Pons (tissue), 1 donor: ENCODE measurements around the gene CPLX1.
"Not testable (repeated sequence)": the region's sequence is repeated elsewhere in the genome, so short reads cannot be mapped to it uniquely, and the experiment has no call there.

Experiments
- DNase-seq: peaks from one replicate; pipeline ENCODE4 v3.0.0-alpha.2; 2016; ENCODE audit warnings: low spot score

The CPLX1 gene

DNA sequence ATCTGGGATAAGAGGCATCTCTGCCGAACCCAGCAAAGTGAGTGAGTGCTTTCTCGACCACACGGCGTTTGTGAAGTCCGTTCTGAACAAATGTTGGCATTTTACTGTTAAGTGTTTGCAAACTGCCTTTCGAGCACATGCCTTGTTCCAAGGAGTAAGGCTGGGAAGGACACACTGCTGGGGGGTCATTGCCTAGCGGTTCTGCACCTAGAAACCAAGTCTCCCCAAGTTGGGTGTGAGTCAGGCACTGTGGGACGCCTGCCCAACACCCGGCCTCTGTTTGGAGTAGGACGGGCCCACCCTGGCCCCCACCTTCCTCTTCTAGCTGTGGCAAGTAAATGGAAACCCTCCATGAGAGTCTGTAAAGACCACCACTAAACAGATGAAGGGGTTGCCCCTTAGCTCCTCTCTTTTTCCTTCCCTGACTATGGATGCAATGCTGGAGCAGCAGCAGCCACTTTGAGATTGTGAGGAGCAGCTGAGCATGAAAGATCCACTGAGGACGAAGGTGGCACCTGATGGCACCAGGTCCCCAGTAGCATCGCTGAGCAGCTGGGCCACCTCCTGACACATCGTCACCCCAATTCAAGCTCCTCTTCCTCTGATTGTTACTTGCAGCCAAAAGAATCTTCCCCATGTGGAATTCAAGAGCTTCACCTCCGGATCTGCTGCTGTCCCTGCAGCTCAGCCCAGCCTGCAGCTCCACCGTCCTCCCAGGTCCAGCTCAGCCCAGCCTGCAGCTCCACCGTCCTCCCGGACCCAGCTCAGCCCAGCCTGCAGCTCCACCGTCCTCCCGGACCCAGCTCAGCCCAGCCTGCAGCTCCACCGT lies 6.3 kb downstream of the CPLX1 start:
- DNase-seq: no peak

DNA sequence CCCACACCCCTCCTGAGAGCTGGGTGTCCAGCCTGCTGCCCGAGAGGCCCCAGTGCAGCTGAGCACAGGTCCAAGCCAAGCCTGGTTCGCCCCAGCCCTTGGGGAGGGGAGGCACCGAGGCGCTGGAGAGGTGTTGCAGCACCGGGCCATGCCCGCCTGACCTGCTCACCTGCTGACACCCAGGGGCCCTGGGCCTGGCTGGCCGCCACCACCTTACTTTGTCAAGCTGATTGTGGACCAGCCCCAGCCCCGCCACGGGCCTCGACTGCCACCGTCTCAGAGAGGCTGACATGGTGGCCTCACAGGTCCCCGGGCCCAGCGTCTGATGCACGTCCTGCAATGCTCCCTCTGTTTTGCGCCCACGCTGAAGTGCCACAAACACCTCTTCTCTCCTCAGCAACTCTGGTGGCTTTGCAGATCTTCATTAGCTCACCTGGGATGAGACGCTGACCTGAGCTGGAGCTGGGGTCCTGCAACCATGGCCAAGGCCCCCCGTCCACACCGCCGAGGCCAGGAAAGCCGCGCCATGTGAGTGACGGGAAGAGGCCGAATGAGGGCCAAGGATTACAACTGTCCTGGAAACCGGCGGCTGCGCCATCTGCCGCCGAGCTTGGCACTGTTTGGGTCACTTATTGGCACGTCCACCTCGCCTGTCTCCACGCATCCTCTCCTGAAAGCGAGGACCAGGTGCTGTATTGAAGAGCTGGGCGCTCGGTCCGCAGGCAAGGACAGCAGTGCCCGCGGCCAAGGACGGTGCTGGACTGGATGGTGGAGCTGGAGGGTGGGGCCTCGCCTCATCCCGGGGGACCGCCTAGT lies 7.6 kb downstream of the CPLX1 start:
- no peak for DNase-seq

DNA sequence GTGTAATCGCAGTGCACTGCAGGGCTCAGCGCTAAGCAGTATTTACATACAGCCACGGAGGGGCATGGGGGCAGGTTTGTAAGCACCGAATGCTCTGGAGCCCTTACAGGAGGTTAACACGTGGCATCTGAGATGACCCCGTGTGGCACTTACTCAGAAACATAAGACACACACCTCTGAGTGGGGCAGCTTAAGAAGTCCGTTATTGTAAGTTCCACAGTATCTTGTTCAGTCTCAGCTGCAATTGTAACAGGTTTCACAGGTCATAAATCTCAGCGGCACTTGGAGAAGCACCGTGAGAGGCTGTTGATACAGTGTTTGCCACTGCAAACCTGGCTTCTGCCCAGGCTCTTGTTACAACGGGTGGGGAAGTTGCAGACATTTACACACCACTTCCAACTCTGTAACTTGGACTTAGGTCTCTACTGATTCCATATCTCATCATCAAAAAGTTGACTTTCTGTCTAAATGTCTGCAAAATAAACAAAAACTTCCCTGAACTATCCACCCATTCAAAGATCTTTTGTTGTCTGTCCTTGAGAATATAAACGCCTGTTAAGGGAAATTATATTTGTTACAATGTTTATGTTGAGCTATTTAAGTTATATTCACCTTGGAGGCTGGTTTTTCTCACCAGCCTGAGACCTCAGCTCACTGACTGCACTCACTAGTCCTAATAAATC lies 10.3 kb downstream of the CPLX1 start:
- no peak for DNase-seq

DNA sequence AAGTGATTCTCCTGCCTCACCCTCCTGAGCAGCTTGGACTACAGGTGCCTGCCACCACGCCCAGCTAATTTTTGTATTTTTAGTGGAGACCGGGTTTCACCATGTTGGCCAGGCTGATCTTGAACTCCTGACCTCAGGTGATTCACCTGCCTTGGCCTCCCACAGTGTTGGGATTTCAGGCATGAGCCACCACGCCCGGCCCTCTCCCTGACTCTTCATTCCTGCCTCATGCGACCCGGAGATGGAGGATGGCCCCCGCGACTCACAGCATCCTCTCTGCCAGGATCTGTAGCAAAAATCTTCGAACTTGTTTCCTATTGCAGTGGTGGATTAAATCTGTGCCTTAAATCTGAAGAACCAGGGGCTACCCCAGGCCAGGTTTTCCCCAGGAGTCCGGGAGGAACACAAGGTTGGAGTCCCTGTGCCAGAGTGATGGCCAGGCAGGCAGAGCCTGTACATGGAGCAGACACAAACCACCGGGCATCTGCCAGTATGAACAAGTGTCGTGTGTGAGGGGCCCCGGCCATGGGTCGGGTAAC lies 11.5 kb downstream of the CPLX1 start:
- DNase-seq: no peak

DNA sequence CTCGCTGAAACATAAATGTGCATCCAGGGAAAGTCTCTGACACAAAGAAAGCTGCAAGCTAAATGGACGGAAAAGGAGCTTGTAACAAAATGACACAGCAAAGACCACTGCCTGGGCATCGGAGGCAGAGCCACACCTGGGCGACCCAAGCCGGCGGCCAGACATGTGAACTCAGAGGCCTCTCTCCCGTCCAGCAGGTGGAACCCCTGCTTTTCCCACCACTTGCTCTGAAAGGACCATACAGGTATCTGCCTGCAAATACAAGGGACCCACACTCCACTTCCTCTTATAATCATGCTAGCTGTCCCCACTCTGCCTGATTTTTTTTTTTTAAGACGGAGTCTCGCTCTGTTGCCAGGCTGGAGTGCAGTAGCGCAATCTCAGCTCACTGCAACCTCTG lies 12.0 kb downstream of the CPLX1 start:
- no peak for DNase-seq

DNA sequence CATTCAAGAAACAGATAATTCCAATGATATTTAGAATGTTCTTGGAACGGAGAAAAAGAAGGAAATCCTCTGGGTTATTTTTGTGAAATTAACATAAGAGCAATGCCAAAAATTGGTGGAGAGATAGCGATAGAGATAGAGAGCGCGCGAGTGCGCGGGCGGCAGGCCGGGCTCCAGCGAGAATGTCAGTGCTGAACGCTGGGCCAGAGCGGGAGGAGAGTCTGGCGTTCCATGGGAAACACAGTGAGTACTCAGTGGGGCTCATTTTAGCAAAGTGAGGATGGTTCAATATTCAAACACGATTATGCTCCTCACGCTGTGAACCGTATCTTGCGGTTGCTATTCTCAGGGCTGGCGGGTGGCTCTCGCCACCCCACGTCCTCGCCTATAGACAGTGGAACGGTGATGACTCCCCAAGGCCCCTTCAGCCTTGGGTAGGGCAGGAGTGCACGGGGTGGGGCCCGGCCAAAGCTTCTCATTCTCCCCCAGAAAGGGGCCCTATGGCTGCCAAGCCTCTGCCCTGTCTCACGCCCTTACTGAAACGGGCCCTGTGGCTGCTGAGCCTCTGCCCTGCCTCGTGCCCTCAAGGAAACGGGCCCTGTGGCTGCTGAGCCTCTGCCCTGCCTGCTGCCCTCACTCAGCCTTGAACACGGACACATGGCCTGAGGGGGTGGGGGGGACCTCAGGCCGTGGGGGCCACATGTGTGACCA lies 16.9 kb downstream of the CPLX1 start:
- DNase-seq: no peak

DNA sequence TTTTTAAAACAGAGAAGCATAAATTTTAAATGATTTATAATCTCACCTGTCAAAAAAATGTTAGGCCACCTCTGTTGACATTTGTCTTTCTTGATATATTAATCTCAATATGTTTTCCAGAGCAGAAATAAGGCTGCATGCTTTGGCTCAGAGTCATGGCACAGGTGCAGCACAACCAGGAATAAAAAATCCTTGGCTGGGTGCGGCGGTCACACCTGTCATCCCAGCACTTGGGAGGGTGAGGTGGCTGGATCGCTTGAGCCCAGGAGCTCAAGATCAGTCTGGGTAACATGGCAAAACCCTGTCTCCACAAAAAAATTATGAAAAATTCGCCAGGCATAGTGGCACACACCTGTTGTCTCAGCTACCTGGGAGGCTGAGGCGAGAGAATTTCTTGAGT lies 18.1 kb downstream of the CPLX1 start:
- DNase-seq: no peak

DNA sequence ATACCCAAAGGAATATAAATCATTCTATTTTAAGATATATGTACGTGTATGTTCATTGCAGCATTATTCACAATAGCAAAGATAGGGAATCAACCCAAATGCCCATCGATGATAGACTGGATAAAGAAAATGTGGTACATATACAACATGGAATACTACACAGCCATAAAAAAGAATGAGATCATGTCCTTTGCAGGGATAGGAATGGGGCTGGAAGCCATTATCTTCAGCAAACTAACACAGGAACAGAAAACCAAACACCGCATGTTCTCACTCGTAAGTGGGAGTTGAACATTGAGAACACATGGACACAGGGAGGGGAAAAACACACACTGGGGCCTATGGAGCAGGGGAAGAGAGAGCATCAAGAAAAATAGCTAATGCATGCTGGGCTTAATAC lies 18.9 kb downstream of the CPLX1 start:
- not testable (repeated sequence) for DNase-seq

DNA sequence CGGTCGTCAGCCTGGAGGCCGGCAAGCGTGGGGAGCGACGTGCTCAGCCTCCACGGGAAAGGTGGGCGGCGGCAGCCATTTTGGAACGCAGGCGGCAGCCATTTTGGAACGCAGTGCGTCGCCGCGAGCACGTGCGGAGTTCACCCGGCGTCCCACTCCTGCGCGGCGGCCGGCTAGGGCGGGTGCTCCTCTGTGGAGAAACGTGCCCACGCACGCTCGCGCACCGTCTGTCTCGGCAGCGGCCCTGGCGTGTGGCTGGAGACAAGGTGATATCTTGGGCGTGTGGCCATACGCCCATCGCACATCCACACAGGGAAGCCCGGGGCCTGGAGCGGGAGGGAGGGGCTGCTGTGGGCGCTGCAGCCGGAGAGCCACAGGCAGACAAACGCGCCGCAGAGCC lies 21.1 kb downstream of the CPLX1 start:
- no peak for DNase-seq

DNA sequence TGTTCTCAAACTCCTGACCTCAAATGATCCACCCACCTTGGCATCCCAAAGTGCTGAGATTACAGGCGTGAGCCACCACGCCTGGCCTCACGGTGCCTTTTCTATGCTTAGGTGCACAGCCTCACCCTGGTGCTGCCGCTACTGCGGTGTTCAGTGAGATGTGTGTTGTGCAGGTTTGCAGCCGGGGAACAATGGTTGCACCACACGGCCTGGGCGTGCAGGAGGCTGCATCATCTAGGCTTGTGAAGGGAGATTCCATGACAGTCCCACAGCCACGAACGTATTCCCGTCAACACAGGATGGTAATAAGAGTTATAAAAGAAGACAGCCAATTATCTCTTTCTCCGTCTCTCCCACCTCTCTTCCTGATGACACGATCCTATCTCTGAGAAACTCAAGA lies 22.0 kb downstream of the CPLX1 start:
- DNase-seq: no peak

DNA sequence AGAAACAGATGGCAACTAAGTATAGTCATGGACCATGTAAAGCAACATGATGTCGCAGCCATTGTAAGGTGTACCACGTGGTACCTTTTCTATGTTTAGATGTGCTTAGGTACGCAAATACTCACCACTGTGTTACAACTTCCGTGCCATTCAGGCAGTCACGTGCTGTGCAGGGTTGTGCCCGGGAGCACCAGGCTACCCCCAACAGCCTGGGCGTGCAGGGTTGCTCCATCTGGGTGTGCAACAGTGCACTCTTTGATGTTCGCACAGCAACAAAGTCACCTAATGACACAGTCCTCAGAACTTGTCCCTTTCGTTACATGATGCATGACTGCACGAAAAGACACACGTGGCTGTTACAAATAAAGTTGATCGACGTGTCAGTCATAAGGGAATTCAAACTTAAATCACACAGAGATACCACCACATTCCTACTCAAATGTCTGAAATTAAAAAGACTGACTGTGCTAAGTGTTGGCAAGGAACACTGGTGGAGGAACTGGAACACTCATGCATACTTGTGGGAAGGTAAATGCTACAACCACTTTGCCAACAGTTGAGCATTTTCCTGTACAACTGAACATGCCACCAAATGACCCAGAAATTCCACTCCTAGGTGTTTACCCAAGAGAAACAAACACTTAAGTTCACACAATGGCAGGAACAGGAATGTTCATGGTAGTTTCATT lies 24.3 kb downstream of the CPLX1 start:
- no peak for DNase-seq

DNA sequence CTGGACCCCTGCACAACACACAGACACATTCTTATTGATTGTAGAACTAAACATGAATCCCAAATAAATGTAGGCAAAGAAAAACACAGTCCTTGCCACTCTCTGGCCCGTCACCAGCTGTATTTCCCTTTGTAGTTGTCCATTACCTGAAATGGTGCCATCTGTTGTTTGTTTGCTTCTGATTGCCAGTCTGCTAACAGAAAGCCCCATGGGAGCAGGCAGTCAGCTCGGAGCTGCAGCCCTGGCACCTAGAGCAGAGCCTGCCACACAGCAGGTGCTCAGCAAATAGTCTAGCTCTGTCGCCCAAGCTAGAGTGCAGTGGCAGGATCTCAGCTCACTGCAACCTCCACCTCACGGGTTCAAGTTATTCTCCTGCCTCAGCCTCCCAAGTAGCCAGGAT lies 28.9 kb downstream of the CPLX1 start:
- no peak for DNase-seq

DNA sequence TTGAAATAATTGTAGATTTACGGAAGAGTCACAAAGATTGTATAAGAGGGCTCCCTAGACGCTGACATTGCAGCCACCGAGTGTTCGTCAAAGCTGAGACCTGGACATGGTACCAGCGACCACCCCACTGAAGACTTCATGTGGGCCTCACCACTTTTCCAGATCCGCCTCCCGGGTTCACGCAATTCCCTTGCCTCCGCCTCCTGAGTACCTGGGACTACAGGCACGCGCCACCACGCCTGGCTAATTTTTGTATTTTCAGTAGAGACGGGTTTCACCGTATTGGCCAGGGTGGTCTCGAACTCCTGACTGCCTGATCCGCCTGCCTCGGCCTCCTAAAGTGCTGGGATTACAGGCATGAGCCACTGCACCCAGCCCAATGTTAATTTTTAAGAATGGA lies 29.7 kb downstream of the CPLX1 start:
- DNase-seq: no peak

DNA sequence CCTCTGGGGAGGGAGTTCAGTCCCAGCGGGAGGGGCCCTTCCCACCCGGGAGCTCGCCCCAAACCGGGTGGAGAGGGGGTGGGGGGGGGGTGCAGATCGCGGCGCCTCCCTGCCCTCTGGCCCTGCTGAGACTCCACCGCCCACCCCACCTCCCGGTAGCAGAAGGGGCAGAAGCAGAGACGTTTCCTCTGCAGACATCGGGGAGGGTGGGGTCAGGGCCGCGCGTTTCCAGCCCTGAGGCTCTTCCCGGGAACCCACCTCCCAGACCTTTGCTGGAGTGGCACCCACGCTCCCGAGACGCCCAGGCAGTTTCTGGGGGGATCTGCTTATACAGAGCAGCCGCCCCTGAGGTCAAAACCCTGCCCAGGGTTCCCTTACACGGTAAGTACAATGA lies 30.2 kb downstream of the CPLX1 start:
- no peak for DNase-seq

DNA sequence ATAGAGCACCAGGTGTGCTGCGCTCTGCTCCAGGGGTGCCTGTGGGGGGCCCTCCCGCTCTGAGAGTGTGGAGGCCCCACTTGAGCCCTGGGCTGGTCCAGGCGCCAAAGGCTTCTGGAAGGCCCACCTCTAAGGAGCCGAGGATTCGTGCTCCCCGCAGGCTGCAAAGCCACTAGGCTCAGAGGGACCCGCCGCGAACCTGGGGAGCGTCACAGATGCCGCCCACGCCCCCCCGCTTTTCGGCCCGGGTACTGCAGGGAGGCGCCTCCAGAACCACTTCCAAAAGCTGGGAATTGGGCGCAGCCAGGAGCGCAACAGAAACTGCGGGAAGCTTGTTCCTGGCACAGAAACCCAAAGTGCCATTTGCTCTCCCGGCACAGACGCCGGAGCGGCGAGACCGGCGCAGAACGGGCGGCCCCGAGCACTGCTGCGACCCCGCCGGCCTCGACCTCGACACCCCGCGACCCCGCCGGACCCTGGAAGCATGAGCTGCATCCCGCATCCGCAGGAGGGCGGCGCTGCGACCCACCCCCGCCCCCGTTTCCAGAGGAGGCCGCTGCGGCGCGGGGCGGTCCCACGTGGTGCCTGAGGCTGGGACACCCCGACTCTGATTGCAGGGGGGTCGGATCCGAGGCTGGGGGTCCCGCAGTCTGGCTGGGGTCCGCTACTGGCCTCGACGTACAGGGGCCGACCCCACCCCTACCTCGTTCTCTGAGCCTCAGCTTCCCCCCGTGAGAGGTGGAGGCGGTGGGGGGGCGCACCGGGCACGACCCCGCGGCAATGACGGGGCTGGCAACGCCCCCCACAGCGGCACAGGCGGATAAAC lies 30.8 kb downstream of the CPLX1 start:
- no peak for DNase-seq

DNA sequence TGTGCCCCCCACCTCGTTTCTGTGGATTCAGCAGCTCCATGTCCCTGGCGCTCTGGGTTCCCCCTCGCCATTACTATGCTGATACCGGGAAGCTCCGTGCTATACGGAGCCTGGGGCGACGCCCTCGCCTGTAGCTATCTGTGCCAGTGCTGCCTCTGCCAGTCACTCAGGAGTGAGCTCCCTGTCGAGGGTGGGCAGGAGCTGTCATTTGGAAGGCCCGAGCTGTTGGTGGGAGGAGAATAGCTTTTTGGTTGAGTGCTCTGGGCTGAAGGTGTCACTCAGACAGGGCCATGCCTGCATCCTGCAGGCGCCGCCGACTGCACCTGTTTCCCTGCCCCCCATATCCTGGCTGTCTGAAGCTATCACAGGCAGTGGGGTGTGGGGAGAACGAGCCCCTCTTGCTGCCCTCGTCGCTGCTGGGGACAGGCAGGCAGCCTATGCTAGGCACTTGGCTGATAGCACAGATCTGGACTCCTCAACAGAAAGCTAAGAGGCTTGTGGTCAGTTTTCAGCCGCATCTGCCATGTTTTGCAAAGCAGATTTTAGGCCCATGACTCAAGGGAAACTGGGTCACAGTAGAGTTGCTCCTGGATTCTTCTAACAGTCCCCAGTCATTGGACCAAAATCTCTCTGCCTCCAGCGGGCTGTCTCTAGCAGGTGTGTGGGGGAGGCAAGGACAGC lies 31.8 kb downstream of the CPLX1 start:
- DNase-seq: no peak

DNA sequence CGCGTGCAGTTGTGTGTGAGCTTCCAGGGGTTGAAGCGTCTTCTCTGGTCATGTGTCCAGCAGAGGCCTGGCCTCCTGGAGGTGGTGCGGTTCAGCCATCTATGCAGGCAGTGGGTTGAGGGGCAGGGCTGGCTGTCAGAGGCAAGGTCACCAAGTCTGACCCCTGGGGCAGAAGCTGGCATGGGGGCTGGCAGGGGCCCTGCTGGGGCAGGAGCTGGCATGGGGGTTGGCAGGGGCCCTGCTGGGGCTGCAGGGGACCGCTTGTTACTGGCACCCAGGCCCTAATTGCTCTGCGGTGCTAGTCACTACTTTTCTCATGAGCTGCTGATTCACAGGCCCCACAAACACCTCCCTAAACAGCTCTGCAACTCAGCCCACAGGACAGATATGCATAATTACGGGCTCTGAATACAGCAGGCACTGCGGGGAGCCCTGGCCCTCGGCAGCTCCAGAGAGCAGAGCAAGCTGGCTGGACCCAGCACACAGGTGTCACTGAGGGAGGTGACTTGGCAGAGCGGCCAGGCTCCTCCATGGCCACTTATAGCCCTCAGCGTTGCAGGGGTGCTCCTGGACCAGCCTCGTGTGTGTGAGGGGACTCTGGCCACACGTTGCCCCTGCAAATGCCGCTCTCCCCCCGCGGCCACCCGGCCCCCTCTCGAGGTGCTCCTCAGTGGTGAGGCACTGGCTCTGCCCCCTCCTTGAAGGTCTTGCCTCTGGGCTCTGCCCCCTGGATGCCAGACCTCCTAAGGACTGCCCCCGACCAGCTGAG lies 32.7 kb downstream of the CPLX1 start:
- DNase-seq: no peak

DNA sequence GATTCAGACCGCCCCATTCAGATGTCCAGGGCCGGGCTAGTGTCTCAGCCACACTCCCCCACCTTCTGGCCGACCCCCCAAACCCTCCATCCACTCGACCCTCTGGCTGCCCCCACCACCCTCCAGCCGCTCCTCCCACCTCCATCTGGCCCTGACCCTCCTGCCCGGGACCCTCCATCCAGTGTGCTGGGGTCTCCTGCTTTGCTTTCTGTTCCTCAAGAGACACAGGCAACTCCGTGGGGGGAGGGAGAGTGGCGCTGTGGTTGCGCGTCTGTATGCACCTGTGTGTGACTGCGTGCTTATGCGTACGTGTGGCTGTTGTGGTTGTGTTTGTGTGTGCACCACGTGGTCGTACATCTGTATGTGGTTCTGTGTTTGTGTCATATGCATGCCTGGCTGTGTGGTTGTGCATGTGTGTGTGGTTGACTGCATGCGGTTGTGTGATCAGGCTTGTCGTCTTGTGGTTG lies 33.3 kb downstream of the CPLX1 start:
- no peak for DNase-seq
